ENCODE measurements around the gene SOX15.

SOX15 gene

GRCh38 chr17:7556627-7557026, 33.3 kb downstream of the SOX15 start:
- no peak for DNase-seq

GRCh38 chr17:7555320-7555948, 34.5 kb downstream of the SOX15 start:
- DNase-seq, result no peak

- no peak for DNase-seq
Measured at GRCh38 chr17:7553356-7553755, 36.5 kb downstream of the SOX15 start.

- DNase-seq, result no peak
Measured at GRCh38 chr17:7552621-7553051, 37.3 kb downstream of the SOX15 start.

- DNase-seq, result no peak
Measured at GRCh38 chr17:7551396-7551795, 38.5 kb downstream of the SOX15 start.

GRCh38 chr17:7550344-7550743, 39.5 kb downstream of the SOX15 start:
- no peak for DNase-seq

GRCh38 chr17:7549401-7550055, 40.4 kb downstream of the SOX15 start:
- DNase-seq, result no peak

- DNase-seq, result no peak
Measured at GRCh38 chr17:7548585-7549400, 41.1 kb downstream of the SOX15 start, which contains the start of gene TNFSF12. Gene TNFSF12 (plus strand): TSS chr17:7549058. CDS start chr17:7549154, 96 bp downstream.

GRCh38 chr17:7544911-7545310, 45.0 kb downstream of the SOX15 start:
- no peak for DNase-seq

GRCh38 chr17:7541074-7541621, 48.7 kb downstream of the SOX15 start:
- no peak for DNase-seq

- DNase-seq, result no peak
Measured at GRCh38 chr17:7538891-7539545, 50.9 kb downstream of the SOX15 start.
